GM19324 (cell line): Measurements from ENCODE around the gene DMRT3.

Source experiments
- ATAC-seq: cut with Tn5 transposase; IDR thresholded peaks from one replicate; pipeline ENCODE4 v1.9.1; 2021; ENCODE audit warnings: mild to moderate bottlenecking, moderate library complexity; ENCODE audit not compliant: unreplicated experiment, low FRiP score

Gene DMRT3, protein sequence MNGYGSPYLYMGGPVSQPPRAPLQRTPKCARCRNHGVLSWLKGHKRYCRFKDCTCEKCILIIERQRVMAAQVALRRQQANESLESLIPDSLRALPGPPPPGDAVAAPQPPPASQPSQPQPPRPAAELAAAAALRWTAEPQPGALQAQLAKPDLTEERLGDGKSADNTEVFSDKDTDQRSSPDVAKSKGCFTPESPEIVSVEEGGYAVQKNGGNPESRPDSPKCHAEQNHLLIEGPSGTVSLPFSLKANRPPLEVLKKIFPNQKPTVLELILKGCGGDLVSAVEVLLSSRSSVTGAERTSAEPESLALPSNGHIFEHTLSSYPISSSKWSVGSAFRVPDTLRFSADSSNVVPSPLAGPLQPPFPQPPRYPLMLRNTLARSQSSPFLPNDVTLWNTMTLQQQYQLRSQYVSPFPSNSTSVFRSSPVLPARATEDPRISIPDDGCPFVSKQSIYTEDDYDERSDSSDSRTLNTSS

GRCh38 chr9:976258-976942 is at the start of gene DMRT3:
TSS of gene DMRT3 (plus strand) at chr9:976655. CDS start at chr9:977002, 347 bp downstream.
- ATAC-seq = no peak

GRCh38 chr9:926976-927375 is 49.5 kb upstream of the DMRT3 start:
- ATAC-seq = no peak

GRCh38 chr9:928363-929042 is 48.0 kb upstream of the DMRT3 start:
- ATAC-seq = no peak

GRCh38 chr9:929719-930118 is 46.7 kb upstream of the DMRT3 start:
- ATAC-seq = no peak

DNA sequence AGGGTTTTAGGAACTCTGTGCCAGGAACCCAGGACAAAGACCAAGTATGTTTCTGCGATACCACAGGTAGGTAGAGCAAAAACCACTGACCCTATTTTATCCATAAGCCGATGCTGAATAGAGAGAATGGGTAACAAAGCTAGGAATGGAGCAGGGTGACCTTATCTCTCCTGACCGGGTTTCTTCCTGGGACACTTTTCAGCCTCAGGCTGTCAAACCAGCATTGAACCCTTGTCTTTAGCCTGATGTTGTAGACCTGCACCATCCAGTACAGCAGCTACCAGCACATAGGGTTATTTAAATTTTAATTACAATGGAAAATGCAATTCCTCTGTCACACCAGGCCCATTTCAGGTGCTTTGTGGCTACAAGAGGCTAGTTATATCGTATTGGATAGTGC is 43.1 kb upstream of the DMRT3 start:
- no peak for ATAC-seq

GRCh38 chr9:935348-935965 is 41.0 kb upstream of the DMRT3 start:
- no peak for ATAC-seq

DNA sequence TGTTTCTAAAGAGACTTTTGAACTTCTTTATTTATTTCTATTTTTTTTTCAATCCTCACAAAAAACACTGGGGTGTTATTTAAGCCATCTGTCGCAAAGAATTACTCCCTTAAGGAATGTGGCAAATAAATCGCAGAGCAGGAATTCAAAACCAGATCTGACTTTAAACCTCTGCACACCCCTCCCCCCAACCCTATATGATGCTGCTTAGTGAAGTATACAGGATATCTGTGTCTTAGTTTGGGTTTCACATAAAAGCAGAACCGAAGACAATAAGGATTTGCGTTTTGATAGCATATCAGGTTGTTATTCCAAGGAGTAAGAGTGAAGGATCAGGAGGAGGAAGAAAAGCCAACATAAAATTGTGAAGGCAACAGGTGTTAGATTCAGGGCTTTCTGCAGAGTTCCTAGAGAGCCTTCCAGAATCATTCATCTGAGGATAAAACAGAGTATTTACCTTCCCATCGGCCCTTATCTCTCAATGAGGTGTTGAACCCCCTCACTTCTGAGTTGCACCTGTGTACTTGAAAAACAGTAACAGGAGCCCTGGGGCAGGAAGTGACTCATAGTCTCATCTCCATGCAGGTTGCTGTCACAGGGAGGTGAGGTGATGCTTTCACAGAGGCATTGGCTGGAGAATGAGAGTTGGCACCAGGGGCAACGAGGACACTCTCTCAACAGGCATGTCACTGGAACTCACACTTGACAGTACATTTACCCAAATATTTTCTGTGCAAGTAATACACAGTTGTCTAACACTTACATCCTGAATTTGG is 33.5 kb upstream of the DMRT3 start:
- ATAC-seq = no peak

DNA sequence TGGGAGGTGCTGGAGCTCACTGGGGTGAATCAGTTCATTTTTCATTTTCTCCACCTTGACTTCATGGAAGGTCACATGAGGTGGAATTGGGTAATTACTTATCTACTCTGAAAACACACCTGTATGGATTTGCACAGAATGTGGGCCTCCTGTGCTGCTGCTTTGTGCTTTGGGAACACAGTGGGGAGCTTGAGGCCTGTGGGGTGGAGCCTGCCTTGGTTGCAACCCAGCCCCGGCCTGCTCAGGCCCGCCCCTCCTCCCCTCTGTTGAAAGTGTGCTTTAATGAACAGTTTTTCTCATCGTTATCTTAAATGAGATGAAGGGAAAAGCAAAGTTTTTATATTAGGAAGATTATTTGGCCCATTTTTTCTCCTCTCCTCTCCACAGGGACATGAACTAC is 28.5 kb upstream of the DMRT3 start:
- ATAC-seq = no peak

DNA sequence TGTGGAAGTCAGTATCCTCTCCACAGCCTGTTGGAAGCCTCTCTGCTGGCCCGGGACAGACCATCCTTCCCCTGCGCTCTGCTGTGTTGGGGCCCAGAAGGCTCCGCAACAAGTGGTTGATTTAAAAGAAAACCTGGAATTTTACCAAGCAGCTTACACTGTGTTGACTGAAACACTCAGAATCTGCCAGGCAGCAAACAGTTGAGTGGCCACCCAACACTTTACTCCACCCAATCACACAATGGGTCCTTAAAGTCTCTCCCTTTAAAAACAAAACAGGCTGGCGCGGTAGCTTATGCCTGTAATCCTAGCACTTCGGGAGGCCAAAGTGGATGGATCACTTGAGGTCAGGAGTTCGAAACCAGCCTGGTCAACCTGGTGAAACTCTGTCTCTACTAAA is 28.0 kb upstream of the DMRT3 start:
- no peak for ATAC-seq

DNA sequence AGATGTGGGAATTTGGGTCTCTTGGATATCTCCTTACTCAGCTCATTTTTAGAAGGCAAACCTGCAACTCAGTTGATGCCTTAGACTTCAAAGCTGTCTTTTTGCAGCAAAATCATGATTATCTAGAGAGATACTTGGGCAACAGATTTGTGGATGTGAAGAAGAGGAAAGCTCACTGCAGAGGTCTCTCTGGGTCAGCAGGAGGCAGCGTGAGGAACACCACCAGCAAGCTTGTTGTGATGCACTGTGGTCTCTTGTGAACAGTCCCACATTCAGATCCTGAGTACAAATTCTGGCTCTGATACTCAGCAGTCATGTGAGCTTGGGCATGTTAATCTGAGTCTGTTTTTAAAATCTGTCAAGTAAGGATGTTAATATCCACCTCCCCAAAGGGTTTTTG is 26.3 kb upstream of the DMRT3 start:
- no peak for ATAC-seq

DNA sequence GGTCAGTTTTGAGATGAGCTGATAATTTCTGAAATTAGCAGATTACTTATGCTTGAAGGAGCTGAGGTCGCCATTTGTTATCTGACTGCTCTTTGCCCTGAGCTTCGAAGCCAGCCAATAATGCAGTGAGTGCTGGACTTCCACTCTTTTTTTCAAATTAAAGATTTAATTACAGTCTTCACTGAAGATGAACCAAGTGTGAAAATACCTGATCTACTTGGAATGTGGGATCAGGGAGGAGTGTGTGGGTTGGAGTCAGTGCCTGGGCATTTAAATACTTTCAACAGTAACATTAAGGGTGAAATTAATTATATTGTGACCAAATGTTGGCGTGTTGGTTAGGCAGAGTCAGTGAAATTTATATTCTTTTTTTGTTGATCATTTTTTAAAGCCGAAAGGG is 23.9 kb upstream of the DMRT3 start:
- no peak for ATAC-seq

DNA sequence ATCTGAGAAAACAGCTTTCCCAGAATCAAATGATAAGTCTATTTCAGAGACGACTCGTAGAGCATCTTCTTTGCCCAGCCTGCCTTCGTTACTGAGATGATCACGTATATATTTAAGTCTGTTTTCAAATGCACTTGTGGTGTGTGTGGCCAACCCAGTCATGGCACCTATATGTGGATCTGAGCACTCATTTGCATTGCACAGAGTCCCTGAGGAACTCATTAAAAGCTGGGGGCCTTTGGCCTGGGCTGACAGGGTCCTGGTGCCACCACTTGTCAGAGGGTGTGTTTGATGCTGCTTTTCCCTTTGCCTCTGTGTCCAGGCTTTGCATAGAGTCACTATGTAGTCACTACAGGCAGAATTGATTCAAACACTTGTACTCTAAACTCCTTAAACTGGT is 17.4 kb upstream of the DMRT3 start:
- no peak for ATAC-seq

DNA sequence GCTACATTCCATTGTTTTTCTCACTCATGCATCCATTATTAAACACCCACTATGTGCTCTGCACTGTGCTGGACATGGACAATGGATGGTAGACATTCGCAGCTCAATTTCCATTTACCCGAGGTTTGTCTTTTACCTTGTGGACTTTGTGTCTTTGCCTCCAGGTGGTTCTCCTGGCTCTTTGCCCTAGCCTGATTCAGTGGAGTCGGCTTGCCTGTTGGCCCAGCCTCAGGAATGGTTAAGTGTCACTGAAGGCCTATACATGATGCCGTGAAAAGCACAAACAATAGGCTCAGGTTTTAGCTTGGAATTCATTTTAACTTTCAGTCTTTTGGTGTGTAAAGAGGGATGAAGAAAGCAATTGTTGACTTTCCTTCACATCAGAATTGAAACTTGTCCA is 16.5 kb upstream of the DMRT3 start:
- no peak for ATAC-seq

GRCh38 chr9:962023-962422 is 14.4 kb upstream of the DMRT3 start:
- no peak for ATAC-seq

DNA sequence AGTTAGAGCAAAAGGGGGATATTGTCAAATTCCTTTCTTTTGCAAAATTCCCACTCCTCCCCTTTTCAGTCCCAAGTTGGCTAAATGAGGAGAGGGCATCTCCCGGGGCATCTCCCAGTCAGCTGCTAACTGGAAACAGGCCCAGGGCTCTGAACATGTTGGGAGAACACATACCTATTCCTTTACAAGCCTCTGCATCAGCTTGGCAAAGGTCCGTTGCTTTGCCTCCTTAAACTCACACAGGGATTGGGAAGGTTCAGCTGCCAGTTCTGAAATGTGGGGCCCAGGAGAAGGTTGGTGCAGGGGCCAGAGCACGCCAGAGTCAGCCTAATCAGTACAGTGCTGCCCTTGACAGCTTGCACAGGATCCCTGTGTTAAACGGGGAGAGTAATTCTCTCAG is 11.0 kb upstream of the DMRT3 start:
- ATAC-seq = no peak

- no peak for ATAC-seq
Observed at GRCh38 chr9:966870-967269, 9.6 kb upstream of the DMRT3 start.

DNA sequence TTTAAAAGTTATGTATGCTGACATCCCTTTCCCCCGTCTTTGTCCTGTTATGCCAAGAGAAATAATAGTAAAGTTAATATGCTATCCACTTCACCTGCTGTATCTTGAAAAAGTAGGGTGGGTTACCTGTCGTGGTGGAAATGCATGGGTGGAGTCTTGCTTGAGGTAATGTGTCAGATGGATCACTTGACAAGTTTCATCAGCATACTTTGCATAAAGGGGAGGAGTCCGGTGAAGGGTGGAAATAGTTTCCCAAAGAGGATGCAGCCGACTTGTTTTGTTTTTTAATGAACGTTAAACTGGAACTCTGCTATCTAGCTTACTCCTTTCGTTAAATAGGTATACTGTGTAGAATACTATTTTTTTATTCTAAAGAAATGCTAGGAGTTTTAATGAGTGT is 9.0 kb upstream of the DMRT3 start:
- ATAC-seq = no peak

- no peak for ATAC-seq
Observed at GRCh38 chr9:967903-968641, 8.4 kb upstream of the DMRT3 start.

DNA sequence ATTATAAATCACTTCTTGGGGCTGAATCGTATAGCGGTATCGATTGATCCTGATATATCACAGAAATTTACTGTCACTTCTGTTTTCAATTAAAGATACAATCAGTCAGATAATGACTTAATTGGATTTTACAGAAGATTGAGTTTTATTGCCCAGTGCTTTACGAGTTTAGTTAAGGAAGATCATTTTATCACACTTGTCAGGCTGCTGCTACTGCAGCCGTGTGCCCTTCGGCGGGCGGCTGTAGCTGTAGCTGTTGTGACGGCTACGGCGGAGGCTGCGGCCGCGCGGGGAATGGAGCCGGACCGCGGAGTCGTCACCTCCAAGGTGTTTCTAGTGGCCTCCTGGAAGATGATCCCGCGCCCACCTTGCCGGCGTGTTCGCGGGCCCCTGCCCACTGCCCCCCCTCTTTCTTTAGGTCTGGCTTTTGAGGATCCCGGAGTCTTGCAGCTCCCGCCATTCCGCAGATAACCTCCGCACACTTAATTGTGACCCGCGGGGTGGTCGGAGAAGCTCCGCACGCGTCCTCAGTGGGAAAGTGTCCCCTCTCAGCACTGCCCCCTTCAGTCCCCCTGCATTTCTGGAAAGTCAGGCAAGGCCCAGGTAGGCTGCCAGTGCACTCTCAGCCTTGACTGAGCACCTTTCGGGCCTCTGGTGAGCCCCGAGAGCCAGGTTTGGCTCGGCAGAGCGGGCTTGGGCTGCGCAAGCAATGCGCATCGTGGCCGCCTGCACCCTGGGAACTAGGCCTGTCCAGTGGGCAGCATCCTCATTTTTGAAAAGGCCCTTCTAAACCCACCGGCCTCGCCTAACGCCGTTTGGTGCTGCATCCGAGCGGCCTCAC is 6.9 kb upstream of the DMRT3 start:
- ATAC-seq = no peak
